Loucy (cell line): ENCODE measurements around the gene POC1A.
"Not testable (repeated sequence)": the region's sequence is repeated elsewhere in the genome, so short reads cannot be mapped to it uniquely, and the experiment has no call there.

ENCODE experiments used
- H2AFZ ChIP-seq: fragments of 200-600 bp; sonication (generic); 2 replicates; pipeline ENCODE4 v1.6.0; 2016; ENCODE audit warnings: antibody characterized with exemption, mild to moderate bottlenecking, low read length, moderate library complexity
- H3F3A ChIP-seq: fragments of 200-600 bp; 2 replicates; pipeline ENCODE4 v1.6.0; 2016; ENCODE audit warnings: antibody characterized with exemption, low read depth, mild to moderate bottlenecking
- H3K27me3 ChIP-seq: fragments of 200-600 bp; sonication (generic); 2 replicates; pipeline ENCODE4 v1.6.1; 2014; ENCODE audit warnings: low read length, mild to moderate bottlenecking; ENCODE audit not compliant: insufficient read depth, poor library complexity, severe bottlenecking
- H3K36me3 ChIP-seq: fragments of 200-600 bp; sonication (generic); 2 replicates; pipeline ENCODE4 v1.6.1; 2016; ENCODE audit warnings: low read length; ENCODE audit not compliant: insufficient read depth
- H3K4me1 ChIP-seq: fragments of 200-600 bp; sonication (generic); 2 replicates; pipeline ENCODE4 v1.5.1; 2014; ENCODE audit warnings: low read length, mild to moderate bottlenecking; ENCODE audit not compliant: insufficient read depth, poor library complexity, severe bottlenecking
- H3K4me2 ChIP-seq: fragments of 200-600 bp; sonication (generic); 2 replicates; pipeline ENCODE4 v1.6.0; 2014; ENCODE audit warnings: antibody characterized with exemption, low read length, low read depth, mild to moderate bottlenecking; ENCODE audit not compliant: poor library complexity, severe bottlenecking
- H3K4me3 ChIP-seq: fragments of 200-600 bp; sonication (generic); 2 replicates; pipeline ENCODE4 v1.5.1; 2014; ENCODE audit warnings: low read length, mild to moderate bottlenecking, mixed read lengths; ENCODE audit not compliant: poor library complexity, severe bottlenecking
- H3K79me2 ChIP-seq: fragments of 200-600 bp; sonication (generic); 2 replicates; pipeline ENCODE4 v1.6.1; 2014; ENCODE audit warnings: low read length; ENCODE audit not compliant: insufficient read depth
- H3K9ac ChIP-seq: fragments of 200-600 bp; sonication (generic); 2 replicates; pipeline ENCODE4 v1.6.0; 2014; ENCODE audit warnings: mild to moderate bottlenecking, low read depth, low read length, moderate library complexity; ENCODE audit not compliant: poor library complexity, severe bottlenecking
- H3K9me2 ChIP-seq: fragments of 200-600 bp; sonication (generic); replicated peaks from 2 replicates; pipeline ENCODE4 v1.6.1; 2016; ENCODE audit warnings: low read depth, low read length, mixed read lengths
- H3K9me3 ChIP-seq: fragments of 200-600 bp; sonication (generic); 2 replicates; pipeline ENCODE4 v1.6.1; 2014; ENCODE audit warnings: mild to moderate bottlenecking, antibody characterized with exemption, low read length, low read depth; ENCODE audit not compliant: insufficient read depth
- H4K20me1 ChIP-seq: fragments of 200-600 bp; sonication (generic); 2 replicates; pipeline ENCODE4 v1.6.0; 2014; ENCODE audit warnings: antibody characterized with exemption, low read length, mild to moderate bottlenecking; ENCODE audit not compliant: insufficient read depth, poor library complexity, severe bottlenecking
- CTCF ChIP-seq: fragments of 200-600 bp; sonication (generic); conservative IDR thresholded peaks from 2 replicates; pipeline ENCODE4 v1.5.1; 2014; ENCODE audit warnings: mild to moderate bottlenecking, antibody characterized with exemption, low read length
- EZH2phosphoT487 ChIP-seq: fragments of 200-600 bp; IDR thresholded peaks from 2 replicates; pipeline ENCODE4 v1.6.1; 2018; ENCODE audit warnings: antibody characterized with exemption, mild to moderate bottlenecking, moderate library complexity, borderline replicate concordance

Gene POC1A

DNA sequence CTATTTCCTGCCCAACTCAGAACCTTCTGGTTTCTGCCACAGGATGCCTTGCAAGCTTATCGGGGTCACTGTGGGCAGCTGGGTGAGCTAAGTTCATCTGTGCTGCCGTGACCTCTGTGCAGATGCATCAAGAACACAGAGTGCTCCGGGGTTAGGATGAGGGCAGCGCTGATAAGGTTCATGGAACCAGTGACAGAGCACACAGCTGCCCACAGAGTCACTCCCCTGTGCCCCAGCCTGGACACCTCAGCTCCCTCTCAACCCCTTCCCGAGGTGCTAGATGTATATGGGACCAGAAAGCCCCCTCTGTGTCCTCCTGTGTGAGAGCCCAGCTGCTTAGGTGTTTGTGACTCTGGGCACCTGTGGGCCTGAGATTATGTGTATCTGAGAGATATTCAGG, 28.0 kb upstream of the POC1A start:
- no peaks in the 10 kb centered on the region for H3K36me3 ChIP-seq
- no peaks in the 10 kb centered on the region for H3K9me2 ChIP-seq
- H3K79me2 ChIP-seq: no peaks in the 10 kb centered on the region
- H4K20me1 ChIP-seq: no peaks in the 10 kb centered on the region
- H2AFZ ChIP-seq: no peak overlapping the region
- H3K9me3 ChIP-seq: no peaks in the 10 kb centered on the region
- H3K4me2 ChIP-seq: no peak overlapping the region
- no peaks in the 10 kb centered on the region for H3K27me3 ChIP-seq
- no peaks in the 10 kb centered on the region for H3K4me1 ChIP-seq
- TF ChIP-seq EZH2phosphoT487 (no peak), CTCF (no peak)
- H3K9ac ChIP-seq: no peak overlapping the region
- H3F3A ChIP-seq: no peaks in the 10 kb centered on the region
- H3K4me3 ChIP-seq: no peak overlapping the region

- no peaks in the 10 kb centered on the region for H3K36me3 ChIP-seq
- no peak overlapping the region for H3K4me2 ChIP-seq
- H3K9ac ChIP-seq: no peak overlapping the region
- no peaks in the 10 kb centered on the region for H3K9me3 ChIP-seq
- H3K9me2 ChIP-seq: no peaks in the 10 kb centered on the region
- H3K27me3 ChIP-seq: no peaks in the 10 kb centered on the region
- no peaks in the 10 kb centered on the region for H4K20me1 ChIP-seq
- no peak for TF ChIP-seq EZH2phosphoT487
- no peak for TF ChIP-seq CTCF
- H3K4me1 ChIP-seq: no peaks in the 10 kb centered on the region
- H3K4me3 ChIP-seq: no peak overlapping the region
- H3K79me2 ChIP-seq: no peaks in the 10 kb centered on the region
- H3F3A ChIP-seq: no peaks in the 10 kb centered on the region
- no peak overlapping the region for H2AFZ ChIP-seq
Measured at GRCh38 chr3:52181543-52181942, 27.3 kb upstream of the POC1A start.

GRCh38 chr3:52178537-52178936, 24.3 kb upstream of the POC1A start:
- Histone ChIP-seq H3K4me2 (no peak overlapping the region), H3K4me1 (peaks cover 1% of the 10 kb centered on the region), H3K79me2 (no peaks in the 10 kb centered on the region), H3K4me3 (no peak overlapping the region), H3K9me3 (no peaks in the 10 kb centered on the region), H3K36me3 (no peaks in the 10 kb centered on the region), H3K9ac (no peak overlapping the region), H2AFZ (no peak overlapping the region), H4K20me1 (no peaks in the 10 kb centered on the region), H3F3A (no peaks in the 10 kb centered on the region), H3K27me3 (no peaks in the 10 kb centered on the region), H3K9me2 (no peaks in the 10 kb centered on the region)
- no peak for TF ChIP-seq CTCF
- TF ChIP-seq EZH2phosphoT487: no peak

DNA sequence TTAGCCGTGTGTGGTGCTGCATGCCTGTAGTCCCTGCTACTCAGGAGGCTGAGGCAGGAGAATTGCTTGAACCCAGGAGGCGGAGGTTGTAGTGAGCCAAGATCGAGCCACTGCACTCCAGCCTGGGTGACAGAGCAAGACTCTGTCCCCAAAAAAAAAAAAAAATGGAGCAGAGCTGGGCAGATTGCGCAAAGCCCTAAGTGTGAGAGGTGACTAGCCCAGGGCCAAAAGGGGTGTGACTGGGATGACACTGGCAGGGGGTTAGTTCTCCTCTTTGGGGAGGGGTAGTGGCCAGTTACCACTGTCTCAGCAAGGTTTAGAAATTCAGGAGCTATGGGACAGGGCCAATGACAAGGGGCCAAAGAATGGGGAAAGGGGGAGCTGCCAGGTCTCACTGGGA, 23.9 kb upstream of the POC1A start:
- H3K9ac ChIP-seq, H2AFZ ChIP-seq, H3K9me3 ChIP-seq, H3K79me2 ChIP-seq, H3K4me3 ChIP-seq, H3K36me3 ChIP-seq, H4K20me1 ChIP-seq, H3K4me2 ChIP-seq, H3K27me3 ChIP-seq, H3F3A ChIP-seq, H3K4me1 ChIP-seq, H3K9me2 ChIP-seq: not testable (repeated sequence)
